ENCODE results near the gene MAML3.
A peak's percentile ranks its signal among the peaks of the same experiment; 100 is the strongest.

MAML3 gene

GRCh38 chr4:139847602-139848001, 306.4 kb downstream of the MAML3 start:
- Histone ChIP-seq H3K9ac (ENCODE audit: low read depth, low read length) (peak overlapping the region; percentile 1; the same call in 1 of the 2 replicates), H3K27me3 (ENCODE audit: insufficient read depth, low read length) (no peaks in the 10 kb centered on the region), H3K27ac (ENCODE audit: low read length) (no peak overlapping the region), H3K4me1 (ENCODE audit: insufficient read depth, low read length) (peaks cover 34% of the 10 kb centered on the region), H3K9me3 (ENCODE audit: insufficient read depth, low read depth, low read length) (no peaks in the 10 kb centered on the region), H3K36me3 (ENCODE audit: insufficient read depth, low read depth, low read length) (no peaks in the 10 kb centered on the region), H3K4me3 (ENCODE audit: low read length) (no peak overlapping the region)

GRCh38 chr4:139846766-139847165, 307.2 kb downstream of the MAML3 start:
- H3K36me3 ChIP-seq (ENCODE audit: insufficient read depth, low read depth, low read length), result no peaks in the 10 kb centered on the region
- H3K9ac ChIP-seq (ENCODE audit: low read depth, low read length), result no peak overlapping the region
- no peak overlapping the region for H3K27ac ChIP-seq (ENCODE audit: low read length)
- no peaks in the 10 kb centered on the region for H3K9me3 ChIP-seq (ENCODE audit: insufficient read depth, low read depth, low read length)
- no peak overlapping the region for H3K4me3 ChIP-seq (ENCODE audit: low read length)
- peaks cover 28% of the 10 kb centered on the region for H3K4me1 ChIP-seq (ENCODE audit: insufficient read depth, low read length)
- no peaks in the 10 kb centered on the region for H3K27me3 ChIP-seq (ENCODE audit: insufficient read depth, low read length)

DNA sequence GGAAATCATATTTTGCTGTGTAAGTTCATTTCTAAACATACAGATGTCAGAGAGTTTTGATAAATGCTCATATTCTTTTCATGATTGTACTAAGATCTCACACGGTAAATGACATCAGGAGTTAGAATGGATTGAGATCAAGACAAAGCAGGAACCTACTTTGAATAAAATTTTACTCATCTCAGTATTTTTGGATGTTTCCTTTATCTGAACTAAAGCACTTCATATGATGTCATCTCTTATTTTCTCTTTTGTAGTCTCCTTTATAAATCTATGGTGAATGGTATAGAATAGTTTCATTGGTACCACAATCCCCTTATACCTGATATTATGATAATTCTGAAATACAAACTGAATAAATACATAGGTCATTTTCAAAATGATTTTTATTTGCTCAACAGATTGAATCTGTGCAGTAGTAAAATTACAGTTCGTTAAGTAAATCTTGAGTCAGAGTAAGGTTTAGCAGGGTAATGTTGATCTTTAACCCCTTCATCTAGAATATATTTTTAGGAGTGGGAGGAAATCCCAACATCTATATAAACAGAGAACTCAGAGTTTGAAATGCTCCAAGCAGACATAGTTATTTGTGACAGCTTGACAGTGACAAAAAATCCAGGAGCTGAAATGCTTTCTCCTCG, 308.4 kb downstream of the MAML3 start:
- no peaks in the 10 kb centered on the region for H3K27me3 ChIP-seq (ENCODE audit: insufficient read depth, low read length)
- no peaks in the 10 kb centered on the region for H3K36me3 ChIP-seq (ENCODE audit: insufficient read depth, low read depth, low read length)
- H3K9ac ChIP-seq (ENCODE audit: low read depth, low read length), result no peak overlapping the region
- H3K4me1 ChIP-seq (ENCODE audit: insufficient read depth, low read length), result peaks cover 31% of the 10 kb centered on the region
- no peak overlapping the region for H3K4me3 ChIP-seq (ENCODE audit: low read length)
- H3K27ac ChIP-seq (ENCODE audit: low read length), result no peak overlapping the region
- no peaks in the 10 kb centered on the region for H3K9me3 ChIP-seq (ENCODE audit: insufficient read depth, low read depth, low read length)

DNA sequence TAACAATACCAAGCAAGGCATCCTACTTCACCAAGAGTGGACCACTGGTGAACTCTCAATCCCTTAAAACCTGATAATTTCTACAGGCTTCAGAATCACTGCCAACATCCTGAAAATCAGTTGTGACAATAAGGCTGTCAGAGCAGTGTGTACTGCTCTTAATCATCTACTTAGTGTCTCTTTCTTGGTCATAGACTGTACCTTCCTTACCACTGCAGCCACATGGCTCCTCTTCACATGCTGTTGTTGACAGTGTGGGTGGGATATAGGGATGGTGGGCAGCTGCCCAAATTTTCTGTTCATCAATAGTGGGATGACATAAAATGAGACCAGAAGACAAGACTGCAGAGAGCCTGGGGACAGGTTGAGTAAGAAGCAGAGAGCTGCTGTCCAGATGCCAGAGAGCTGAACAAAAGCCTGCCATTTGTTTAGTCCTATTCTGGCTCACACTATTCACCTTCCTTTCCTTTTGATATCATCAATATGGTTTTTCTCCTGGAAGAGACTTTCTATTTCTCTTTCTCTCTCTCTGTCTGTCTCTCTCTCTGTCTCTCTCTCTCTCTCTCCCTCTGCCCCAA, 309.4 kb downstream of the MAML3 start:
- Histone ChIP-seq H3K27ac (ENCODE audit: low read length) (no peak overlapping the region), H3K4me1 (ENCODE audit: insufficient read depth, low read length) (peaks cover 26% of the 10 kb centered on the region), H3K4me3 (ENCODE audit: low read length) (no peak overlapping the region)

GRCh38 chr4:139844057-139844456, 309.9 kb downstream of the MAML3 start:
- Histone ChIP-seq H3K27ac (ENCODE audit: low read length) (no peak overlapping the region), H3K9me3 (ENCODE audit: insufficient read depth, low read depth, low read length) (no peaks in the 10 kb centered on the region), H3K4me1 (ENCODE audit: insufficient read depth, low read length) (peaks cover 21% of the 10 kb centered on the region), H3K4me3 (ENCODE audit: low read length) (no peak overlapping the region), H3K36me3 (ENCODE audit: insufficient read depth, low read depth, low read length) (no peaks in the 10 kb centered on the region), H3K27me3 (ENCODE audit: insufficient read depth, low read length) (no peaks in the 10 kb centered on the region), H3K9ac (ENCODE audit: low read depth, low read length) (no peak overlapping the region)

More for the DNA sequence above, 309.4 kb downstream of the MAML3 start:
- Histone ChIP-seq H3K27me3 (ENCODE audit: insufficient read depth, low read length) (no peaks in the 10 kb centered on the region), H3K9me3 (ENCODE audit: insufficient read depth, low read depth, low read length) (no peaks in the 10 kb centered on the region), H3K36me3 (ENCODE audit: insufficient read depth, low read depth, low read length) (no peaks in the 10 kb centered on the region), H3K9ac (ENCODE audit: low read depth, low read length) (no peak overlapping the region)

GRCh38 chr4:139843641-139844040, 310.3 kb downstream of the MAML3 start:
- Histone ChIP-seq H3K9ac (ENCODE audit: low read depth, low read length) (no peak overlapping the region), H3K9me3 (ENCODE audit: insufficient read depth, low read depth, low read length) (no peaks in the 10 kb centered on the region), H3K27me3 (ENCODE audit: insufficient read depth, low read length) (no peaks in the 10 kb centered on the region), H3K36me3 (ENCODE audit: insufficient read depth, low read depth, low read length) (no peaks in the 10 kb centered on the region), H3K4me1 (ENCODE audit: insufficient read depth, low read length) (peaks cover 19% of the 10 kb centered on the region), H3K27ac (ENCODE audit: low read length) (no peak overlapping the region), H3K4me3 (ENCODE audit: low read length) (no peak overlapping the region)

- Histone ChIP-seq H3K4me3 (ENCODE audit: low read length) (no peak overlapping the region), H3K36me3 (ENCODE audit: insufficient read depth, low read depth, low read length) (no peaks in the 10 kb centered on the region), H3K9ac (ENCODE audit: low read depth, low read length) (no peak overlapping the region), H3K27me3 (ENCODE audit: insufficient read depth, low read length) (no peaks in the 10 kb centered on the region), H3K9me3 (ENCODE audit: insufficient read depth, low read depth, low read length) (no peaks in the 10 kb centered on the region), H3K4me1 (ENCODE audit: insufficient read depth, low read length) (peaks cover 6% of the 10 kb centered on the region), H3K27ac (ENCODE audit: low read length) (no peak overlapping the region)
Observed at GRCh38 chr4:139841464-139842195, 312.4 kb downstream of the MAML3 start.

- no peaks in the 10 kb centered on the region for H3K27me3 ChIP-seq (ENCODE audit: insufficient read depth, low read length)
- no peaks in the 10 kb centered on the region for H3K36me3 ChIP-seq (ENCODE audit: insufficient read depth, low read depth, low read length)
- H3K27ac ChIP-seq (ENCODE audit: low read length), result no peak overlapping the region
- no peak overlapping the region for H3K4me3 ChIP-seq (ENCODE audit: low read length)
- no peaks in the 10 kb centered on the region for H3K9me3 ChIP-seq (ENCODE audit: insufficient read depth, low read depth, low read length)
- H3K9ac ChIP-seq (ENCODE audit: low read depth, low read length), result no peak overlapping the region
- peaks cover 11% of the 10 kb centered on the region for H3K4me1 ChIP-seq (ENCODE audit: insufficient read depth, low read length)
Observed at GRCh38 chr4:139840773-139841172, 313.2 kb downstream of the MAML3 start.

DNA sequence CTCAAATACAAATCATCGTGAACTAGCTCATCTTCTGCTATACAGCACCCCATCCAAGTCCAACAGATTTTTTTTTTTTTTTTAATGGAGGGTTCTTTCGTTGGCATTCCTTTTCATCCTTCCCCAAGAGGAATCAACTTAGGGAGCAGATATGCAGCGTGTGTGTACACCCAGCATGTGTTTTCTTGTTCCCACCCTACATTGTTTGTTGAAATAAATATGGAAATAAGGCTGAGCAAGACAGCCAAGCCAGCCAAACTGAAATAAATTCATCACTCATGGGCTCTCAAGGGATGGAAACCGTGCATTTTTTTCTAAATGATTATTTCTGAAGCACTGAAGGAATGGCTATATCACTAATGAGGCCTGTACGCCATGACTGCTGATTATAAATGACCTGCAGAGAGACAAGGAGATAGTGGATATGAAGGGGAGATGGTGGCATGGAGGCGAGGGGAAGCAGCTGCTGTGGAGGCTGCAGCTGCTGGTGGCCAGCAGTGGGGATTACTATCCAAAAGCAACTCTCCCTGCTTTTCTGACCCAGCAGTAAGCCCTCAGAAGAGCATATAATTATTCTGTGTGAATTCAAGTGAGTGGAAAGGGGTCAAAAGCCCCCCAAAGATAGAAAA, 314.5 kb downstream of the MAML3 start:
- Histone ChIP-seq H3K36me3 (ENCODE audit: insufficient read depth, low read depth, low read length) (no peaks in the 10 kb centered on the region), H3K9ac (ENCODE audit: low read depth, low read length) (no peak overlapping the region), H3K27ac (ENCODE audit: low read length) (no peak overlapping the region), H3K4me3 (ENCODE audit: low read length) (no peak overlapping the region), H3K27me3 (ENCODE audit: insufficient read depth, low read length) (no peaks in the 10 kb centered on the region), H3K9me3 (ENCODE audit: insufficient read depth, low read depth, low read length) (no peaks in the 10 kb centered on the region), H3K4me1 (ENCODE audit: insufficient read depth, low read length) (peaks cover 13% of the 10 kb centered on the region)

DNA sequence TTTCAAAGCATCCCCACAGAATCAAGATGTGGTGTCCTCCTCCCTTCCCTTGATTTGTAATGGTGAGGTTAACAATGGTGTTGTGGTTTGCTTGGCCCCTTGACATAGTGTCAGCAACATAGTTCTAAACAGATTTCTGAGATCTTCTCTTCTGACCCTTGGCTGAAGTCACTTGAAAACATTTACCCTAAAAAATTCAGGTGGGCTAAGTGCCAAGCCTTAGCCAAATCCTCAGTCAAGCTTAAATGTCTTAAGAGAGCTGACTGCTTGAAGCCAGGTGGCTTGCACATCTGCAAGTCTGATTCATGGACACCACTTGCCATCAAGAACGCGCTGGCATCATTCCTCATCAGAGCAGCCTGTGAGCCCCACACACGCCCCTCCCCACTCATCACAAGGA, 315.2 kb downstream of the MAML3 start:
- Histone ChIP-seq H3K27ac (ENCODE audit: low read length) (no peak overlapping the region), H3K4me3 (ENCODE audit: low read length) (no peak overlapping the region), H3K36me3 (ENCODE audit: insufficient read depth, low read depth, low read length) (no peaks in the 10 kb centered on the region), H3K9me3 (ENCODE audit: insufficient read depth, low read depth, low read length) (no peaks in the 10 kb centered on the region), H3K4me1 (ENCODE audit: insufficient read depth, low read length) (peaks cover 18% of the 10 kb centered on the region), H3K27me3 (ENCODE audit: insufficient read depth, low read length) (no peaks in the 10 kb centered on the region), H3K9ac (ENCODE audit: low read depth, low read length) (no peak overlapping the region)

GRCh38 chr4:139834981-139835391, 319.0 kb downstream of the MAML3 start:
- Histone ChIP-seq H3K4me1 (ENCODE audit: insufficient read depth, low read length) (peaks cover 17% of the 10 kb centered on the region), H3K27me3 (ENCODE audit: insufficient read depth, low read length) (no peaks in the 10 kb centered on the region), H3K4me3 (ENCODE audit: low read length) (no peak overlapping the region), H3K36me3 (ENCODE audit: insufficient read depth, low read depth, low read length) (no peaks in the 10 kb centered on the region), H3K9me3 (ENCODE audit: insufficient read depth, low read depth, low read length) (no peaks in the 10 kb centered on the region), H3K27ac (ENCODE audit: low read length) (no peak overlapping the region), H3K9ac (ENCODE audit: low read depth, low read length) (no peak overlapping the region)

Measured in iPS-20b (cell line).